Activated B cell treated with CpG ODN at 0.5 μM for 24 hours (primary cell): ENCODE results near the gene DMKN. TPM values are rescaled to one million over a fixed set of nuclear protein-coding genes. Genes with fewer than 3 reads are reported as not detected.

Experiments used
- ATAC-seq: fragments of 200-7000 bp; cut with Tn5 transposase; one replicate; pipeline ENCODE4 v1.10.0; 2021; ENCODE audit warnings: low read depth, mild to moderate bottlenecking, moderate library complexity
- CTCF ChIA-PET: fragments of 350-600 bp; sonication (Branson Sonifier 250); formaldehyde crosslinking; loops from one replicate; lab custom pipeline; 2021; ENCODE audit warnings: antibody characterized with exemption; lab: Charles Lee
- POLR2A ChIA-PET: fragments of 350-600 bp; sonication (Branson Sonifier 250); formaldehyde crosslinking; loops from one replicate; lab custom pipeline; 2021; ENCODE audit warnings: antibody characterized with exemption; lab: Charles Lee
- DNase-seq: peaks from one replicate; pipeline ENCODE4 v3.0.0; 2022
- H3K27ac Mint-ChIP-seq: one replicate; pipeline ENCODE4 v1.8.0; 2020; ENCODE audit warnings: mixed read lengths
- H3K27me3 Mint-ChIP-seq: one replicate; pipeline ENCODE4 v1.8.0; 2021; ENCODE audit warnings: mixed read lengths
- H3K36me3 Mint-ChIP-seq: one replicate; pipeline ENCODE4 v1.8.0; 2021; ENCODE audit warnings: low read depth, mixed read lengths
- H3K4me1 Mint-ChIP-seq: one replicate; pipeline ENCODE4 v1.8.0; 2021; ENCODE audit warnings: mixed read lengths
- H3K4me3 Mint-ChIP-seq: one replicate; pipeline ENCODE4 v1.8.0; 2020; ENCODE audit warnings: mild to moderate bottlenecking, mixed read lengths
- H3K9me3 Mint-ChIP-seq: one replicate; pipeline ENCODE4 v1.8.0; 2020; ENCODE audit warnings: mixed read lengths
- intact Hi-C: fragments of 100-400 bp; cut with micrococcal nuclease; formaldehyde crosslinking; loops from one replicate; pipeline ENCODE4 v1.15.1; 2024
- total RNA-seq: library from RNA; stranded (reverse); gene quantifications from 2 replicates; pipeline ENCODE4 v1.2.3, GENCODE V29; 2022
- TF ChIP-seq, protein P1 (sequence below): fragments of 200-600 bp; IDR thresholded peaks from one replicate; pipeline ENCODE4 v1.8.0; 2022; ENCODE audit warnings: antibody characterized with exemption, mild to moderate bottlenecking

DMKN gene
- 1.5 and 1.7 TPM in 2 replicates for total RNA-seq

GRCh38 chr19:35513628-35514281 is at the start of gene DMKN:
DMKN (minus strand) TSS chr19:35513649; CDS start chr19:35513475, 174 bp downstream.
- Mint-ChIP-seq H3K9me3 (no peaks in the 10 kb centered on the region), H3K27me3 (peaks cover 41% of the 10 kb centered on the region), H3K4me3 (no peak within 1 kb of the TSS), H3K4me1 (peaks cover 17% of the 10 kb centered on the region), H3K27ac (no peak within 1 kb of the TSS), H3K36me3 (no peaks in the 10 kb centered on the region)
- DNase-seq = no peak
- TF ChIP-seq, protein P1, sequence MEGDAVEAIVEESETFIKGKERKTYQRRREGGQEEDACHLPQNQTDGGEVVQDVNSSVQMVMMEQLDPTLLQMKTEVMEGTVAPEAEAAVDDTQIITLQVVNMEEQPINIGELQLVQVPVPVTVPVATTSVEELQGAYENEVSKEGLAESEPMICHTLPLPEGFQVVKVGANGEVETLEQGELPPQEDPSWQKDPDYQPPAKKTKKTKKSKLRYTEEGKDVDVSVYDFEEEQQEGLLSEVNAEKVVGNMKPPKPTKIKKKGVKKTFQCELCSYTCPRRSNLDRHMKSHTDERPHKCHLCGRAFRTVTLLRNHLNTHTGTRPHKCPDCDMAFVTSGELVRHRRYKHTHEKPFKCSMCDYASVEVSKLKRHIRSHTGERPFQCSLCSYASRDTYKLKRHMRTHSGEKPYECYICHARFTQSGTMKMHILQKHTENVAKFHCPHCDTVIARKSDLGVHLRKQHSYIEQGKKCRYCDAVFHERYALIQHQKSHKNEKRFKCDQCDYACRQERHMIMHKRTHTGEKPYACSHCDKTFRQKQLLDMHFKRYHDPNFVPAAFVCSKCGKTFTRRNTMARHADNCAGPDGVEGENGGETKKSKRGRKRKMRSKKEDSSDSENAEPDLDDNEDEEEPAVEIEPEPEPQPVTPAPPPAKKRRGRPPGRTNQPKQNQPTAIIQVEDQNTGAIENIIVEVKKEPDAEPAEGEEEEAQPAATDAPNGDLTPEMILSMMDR = no peak
- intact Hi-C loops = no loop called here
- POLR2A ChIA-PET = no interaction called here
- CTCF ChIA-PET = interaction anchor here (1.6 kb wide), 1 partner anchor 78 kb away, joined by 3 read pairs; no protein-coding TSS in a partner anchor
- ATAC-seq = no peak

DNA sequence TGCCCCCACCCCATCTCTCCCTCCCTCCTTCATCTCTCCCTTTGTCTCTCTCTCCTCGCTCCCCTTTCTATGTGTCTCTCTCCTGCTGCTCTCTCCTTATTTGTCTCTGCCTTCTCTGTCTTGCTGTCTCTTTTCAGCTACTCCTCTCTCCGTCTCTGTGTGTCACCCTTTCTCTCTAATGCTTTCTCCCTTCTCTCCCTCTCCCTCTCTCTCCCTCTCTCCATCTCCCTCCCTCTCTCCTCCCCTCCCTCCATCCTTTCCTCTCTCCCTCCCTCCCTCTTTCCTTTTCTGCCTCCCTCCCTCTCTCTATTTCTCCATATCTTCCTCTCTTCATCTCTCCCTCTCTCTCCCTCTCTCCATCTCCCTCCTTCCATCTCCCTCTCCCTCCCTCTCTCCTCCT is 49.3 kb upstream of the DMKN start:
- Mint-ChIP-seq H3K4me3 (no peak overlapping the region), H3K27me3 (peaks cover 54% of the 10 kb centered on the region), H3K27ac (no peak overlapping the region), H3K9me3 (no peaks in the 10 kb centered on the region), H3K4me1 (peaks cover 15% of the 10 kb centered on the region), H3K36me3 (no peaks in the 10 kb centered on the region)
- POLR2A ChIA-PET = no interaction called here
- CTCF ChIA-PET = no interaction called here
- TF ChIP-seq, protein P1 = no peak
- intact Hi-C loops = no loop called here
- DNase-seq (no peak), ATAC-seq (no peak)

GRCh38 chr19:35562336-35562735 is 48.9 kb upstream of the DMKN start:
- ChIA-PET CTCF (no interaction called here), POLR2A (no interaction called here)
- no peaks in the 10 kb centered on the region for H3K9me3 Mint-ChIP-seq
- no peak overlapping the region for H3K4me3 Mint-ChIP-seq
- DNase-seq (no peak), ATAC-seq (no peak)
- H3K27ac Mint-ChIP-seq = no peak overlapping the region
- no peaks in the 10 kb centered on the region for H3K36me3 Mint-ChIP-seq
- H3K4me1 Mint-ChIP-seq = peaks cover 17% of the 10 kb centered on the region
- intact Hi-C loops = no loop called here
- peaks cover 59% of the 10 kb centered on the region for H3K27me3 Mint-ChIP-seq
- TF ChIP-seq, protein P1 = no peak

GRCh38 chr19:35561436-35561835 is 48.0 kb upstream of the DMKN start:
- intact Hi-C loops = no loop called here
- TF ChIP-seq, protein P1 = no peak
- CTCF ChIA-PET = no interaction called here
- no peak overlapping the region for H3K27ac Mint-ChIP-seq
- no peaks in the 10 kb centered on the region for H3K9me3 Mint-ChIP-seq
- DNase-seq (no peak), ATAC-seq (no peak)
- POLR2A ChIA-PET = no interaction called here
- H3K4me1 Mint-ChIP-seq = peaks cover 21% of the 10 kb centered on the region
- H3K36me3 Mint-ChIP-seq = no peaks in the 10 kb centered on the region
- H3K27me3 Mint-ChIP-seq = peaks cover 57% of the 10 kb centered on the region
- no peak overlapping the region for H3K4me3 Mint-ChIP-seq

DNA sequence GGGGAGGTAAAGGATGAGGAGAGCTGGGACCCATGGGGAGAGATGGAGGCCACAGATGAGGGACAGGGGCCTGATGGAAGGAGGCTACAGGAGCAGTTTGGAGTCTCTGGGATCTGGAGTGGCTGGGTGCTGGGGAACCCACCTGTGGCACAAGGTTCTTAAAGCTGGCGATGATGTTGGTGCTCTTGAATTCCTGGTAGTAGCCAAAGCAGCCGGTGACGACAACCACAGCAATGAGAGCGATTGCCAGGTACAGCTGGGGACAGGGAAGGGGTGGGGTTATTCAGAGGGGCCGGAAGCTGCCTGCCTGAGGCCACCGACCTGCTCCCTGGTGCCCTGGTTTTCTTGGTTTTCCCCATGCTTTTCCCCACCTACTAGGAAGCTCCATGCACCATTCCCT is 47.2 kb upstream of the DMKN start:
- ChIA-PET POLR2A (no interaction called here), CTCF (no interaction called here)
- Mint-ChIP-seq H3K27me3 (peaks cover 63% of the 10 kb centered on the region), H3K27ac (no peak overlapping the region), H3K36me3 (no peaks in the 10 kb centered on the region), H3K4me3 (no peak overlapping the region), H3K4me1 (peaks cover 24% of the 10 kb centered on the region), H3K9me3 (no peaks in the 10 kb centered on the region)
- intact Hi-C loops = no loop called here
- DNase-seq (no peak), ATAC-seq (no peak)
- TF ChIP-seq, protein P1 = no peak
